GM19099 (cell line): Measurements from ENCODE around the gene HEMGN.

Experiments used
- POLR2A ChIP-seq: IDR thresholded peaks from 3 replicates; pipeline ENCODE4 v1.6.1; 2011; ENCODE audit warnings: low read depth; ENCODE audit not compliant: insufficient read length; ENCODE audit errors: extremely low read depth

HEMGN gene

DNA sequence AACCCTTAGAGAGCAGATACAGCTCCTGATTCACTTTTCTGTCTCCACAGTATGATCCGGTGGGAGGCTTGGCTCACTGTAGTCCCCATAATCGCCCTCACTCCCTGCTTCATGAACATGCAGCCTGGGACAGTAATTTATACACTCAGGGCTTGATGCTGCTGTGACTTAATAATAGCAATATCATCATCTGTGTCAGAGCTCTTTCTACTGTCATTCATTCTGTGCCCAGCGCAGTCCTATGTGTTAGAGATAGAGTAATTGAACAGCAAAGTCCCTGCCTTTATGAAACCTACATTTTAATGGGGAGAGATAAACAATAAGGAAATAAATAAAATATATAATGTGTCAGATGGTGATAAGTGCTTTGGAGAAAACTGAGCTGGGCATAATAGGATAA lies 2.8 kb upstream of the HEMGN start:
- TF ChIP-seq POLR2A: no peak

DNA sequence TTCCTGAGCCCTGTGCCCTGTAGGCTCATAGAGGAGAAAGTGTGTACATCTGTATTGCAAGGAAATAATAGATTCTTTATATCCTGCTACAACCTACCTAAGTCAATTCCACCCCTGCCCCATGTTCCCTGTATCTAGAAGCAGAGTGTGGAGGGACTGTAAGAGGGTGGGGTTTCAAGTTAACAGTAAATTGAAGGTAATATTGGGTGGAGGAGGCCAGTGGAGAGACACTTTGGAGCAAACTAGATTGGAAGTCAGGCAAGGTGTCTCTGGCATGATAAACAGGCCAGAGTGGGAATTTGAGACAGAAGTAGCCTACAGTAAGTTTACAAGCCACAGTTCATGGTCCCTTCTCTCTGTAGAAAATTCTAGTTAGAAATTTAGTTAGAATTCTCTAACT lies 2.3 kb upstream of the HEMGN start:
- TF ChIP-seq POLR2A: no peak

DNA sequence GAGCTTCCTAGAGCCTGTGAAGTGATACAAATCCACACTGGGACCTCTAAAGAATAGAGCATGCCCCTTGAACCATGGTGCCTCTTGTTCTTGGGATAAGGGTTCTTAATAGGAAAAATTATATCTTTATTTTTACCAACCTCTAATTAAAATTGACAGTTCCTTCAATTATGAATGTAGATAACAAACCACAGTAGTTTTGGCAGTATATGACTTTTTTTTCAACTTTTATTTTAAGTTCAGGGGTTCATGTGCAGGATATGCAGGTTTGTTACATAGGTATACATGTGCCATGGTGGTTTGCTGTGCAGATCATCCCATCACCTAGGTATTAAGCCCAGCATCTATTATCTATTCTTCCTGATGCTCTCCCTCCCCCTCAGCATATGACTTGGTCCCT lies 974 bp downstream of the HEMGN start:
- no peak for TF ChIP-seq POLR2A

DNA sequence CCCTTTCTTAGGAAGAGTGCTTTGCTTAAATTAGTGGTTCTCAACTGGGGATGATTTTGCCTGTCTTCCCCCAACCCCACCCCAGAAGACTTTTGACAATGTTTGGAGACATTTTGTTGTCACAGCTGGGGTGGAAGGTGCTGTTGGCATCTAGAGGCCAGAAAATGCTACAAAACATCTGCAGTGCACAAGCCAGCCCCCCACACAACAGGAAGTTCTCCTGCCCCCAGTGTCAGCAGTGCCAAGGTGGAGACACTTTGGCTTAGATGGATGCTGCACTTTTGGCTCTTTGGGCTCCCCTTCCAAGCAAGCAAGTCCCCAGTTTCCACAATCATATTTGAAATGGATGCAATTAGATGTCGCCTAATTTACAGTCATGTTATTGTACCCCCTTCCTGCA lies 2.7 kb downstream of the HEMGN start:
- no peak for TF ChIP-seq POLR2A

DNA sequence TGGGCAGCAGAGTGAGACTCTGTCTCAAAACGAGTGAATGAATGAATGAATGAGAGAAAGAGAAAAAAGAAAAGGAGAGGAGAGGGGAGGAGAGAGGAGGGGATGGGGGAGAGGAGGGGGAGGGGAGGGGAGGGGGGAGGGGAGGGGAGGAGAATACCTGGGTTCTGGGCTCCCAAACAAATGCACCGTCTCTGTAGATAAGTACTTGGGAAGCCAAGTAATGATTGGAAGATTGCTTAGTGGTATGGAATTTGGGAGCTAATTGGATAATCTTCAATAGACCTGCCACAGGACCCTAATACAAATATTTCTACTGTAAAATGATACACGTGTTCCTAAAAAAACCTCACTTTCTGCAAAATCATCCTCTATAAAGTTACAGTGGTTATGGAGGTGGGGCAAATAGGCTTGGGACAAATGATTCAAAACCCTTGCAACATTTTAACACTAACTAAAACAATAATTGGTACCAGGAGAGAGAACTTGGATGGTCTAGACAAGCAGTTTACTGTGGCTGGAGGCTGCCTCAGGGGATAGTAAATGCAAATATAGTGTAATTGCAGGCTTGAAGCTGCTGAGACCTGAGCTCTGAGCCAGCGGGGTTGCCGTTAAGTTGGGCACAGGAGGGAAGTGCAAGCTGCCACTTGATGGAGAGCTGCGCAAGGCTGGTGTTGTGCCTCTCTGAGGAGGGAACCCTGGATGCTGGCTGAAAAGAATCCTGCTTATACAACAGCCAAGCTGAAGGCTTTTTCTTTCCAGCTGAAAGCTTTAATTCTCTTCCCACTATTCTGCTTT lies 3.5 kb downstream of the HEMGN start:
- no peak for TF ChIP-seq POLR2A

DNA sequence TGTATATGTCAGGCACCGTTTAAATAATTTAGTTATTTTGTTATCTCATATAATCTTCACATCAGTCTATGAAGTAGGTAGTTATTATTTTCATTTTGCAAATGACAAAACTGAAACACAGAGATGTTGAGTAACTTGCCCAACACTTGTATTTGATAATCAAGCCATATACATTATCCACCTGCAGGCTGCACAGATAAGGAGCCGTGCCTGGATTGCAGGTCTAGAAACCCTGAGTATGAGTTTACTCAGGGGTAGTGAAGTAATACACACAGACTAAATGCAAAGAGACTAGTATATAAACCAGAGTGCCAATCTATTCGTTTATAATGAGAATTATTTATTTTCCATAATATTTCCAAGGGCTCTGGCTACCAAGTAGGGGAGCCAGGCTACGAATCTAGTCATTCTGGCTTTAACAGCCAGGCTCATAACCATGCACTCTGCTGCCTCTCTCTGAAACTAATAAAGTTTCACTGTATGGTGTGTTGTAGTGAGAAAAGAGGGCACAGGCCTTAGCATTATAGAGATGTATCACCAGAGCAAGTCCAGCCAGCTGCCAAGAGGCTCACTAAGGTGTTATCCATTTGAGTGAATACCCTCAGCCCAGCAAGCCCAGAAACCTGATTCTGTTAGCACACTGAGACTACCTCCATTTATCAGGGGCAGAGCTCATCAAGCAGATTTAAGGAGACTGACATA lies 4.5 kb downstream of the HEMGN start:
- TF ChIP-seq POLR2A: no peak

DNA sequence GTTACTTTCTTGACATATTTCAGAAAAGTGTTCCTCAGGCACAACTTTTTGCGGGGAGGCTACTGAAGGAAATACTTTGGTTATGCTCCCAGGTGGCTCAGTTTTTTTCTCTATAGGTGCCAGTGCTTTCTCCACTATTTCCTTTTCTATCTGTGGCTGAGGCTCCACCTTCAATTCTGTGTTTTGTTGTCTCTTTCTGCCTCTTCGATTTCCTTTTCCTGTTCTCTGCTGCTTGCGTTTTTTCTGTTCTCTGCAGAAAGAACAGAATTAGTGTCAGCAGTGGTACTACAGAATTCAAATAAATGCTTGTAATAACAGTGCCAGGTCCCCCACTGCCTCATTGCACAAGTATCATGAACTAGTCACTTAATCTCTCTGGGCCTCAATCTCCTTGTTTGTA lies 7.0 kb downstream of the HEMGN start:
- no peak for TF ChIP-seq POLR2A

DNA sequence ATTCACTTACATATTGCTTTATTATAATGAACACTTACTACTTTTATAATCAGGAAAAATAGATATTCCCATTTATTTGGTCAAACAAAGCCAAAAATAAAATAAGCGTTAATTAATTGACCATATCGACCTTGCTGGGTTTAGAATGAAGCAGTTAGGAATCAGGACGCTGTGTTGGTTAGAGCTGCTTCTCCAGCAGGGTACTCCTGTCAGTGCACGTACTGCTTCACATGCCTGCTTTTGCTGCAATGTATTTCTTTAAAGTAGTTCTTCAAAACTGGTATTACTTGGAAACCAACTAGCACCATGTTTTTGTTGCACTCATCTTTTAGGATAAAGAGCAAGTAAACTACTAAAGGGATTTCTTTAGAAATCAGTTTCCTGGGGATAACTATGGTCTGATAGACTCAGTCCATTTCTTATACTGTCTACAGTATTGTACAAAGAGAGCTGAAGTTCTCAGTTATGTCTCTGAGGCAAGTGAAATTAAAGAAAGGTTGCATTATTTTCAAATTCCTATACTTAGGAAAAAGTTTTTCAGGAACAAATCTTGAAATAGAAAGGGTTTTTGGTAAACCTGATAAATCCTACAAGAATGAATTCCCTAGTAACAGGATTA lies 8.9 kb downstream of the HEMGN start:
- TF ChIP-seq POLR2A: no peak

DNA sequence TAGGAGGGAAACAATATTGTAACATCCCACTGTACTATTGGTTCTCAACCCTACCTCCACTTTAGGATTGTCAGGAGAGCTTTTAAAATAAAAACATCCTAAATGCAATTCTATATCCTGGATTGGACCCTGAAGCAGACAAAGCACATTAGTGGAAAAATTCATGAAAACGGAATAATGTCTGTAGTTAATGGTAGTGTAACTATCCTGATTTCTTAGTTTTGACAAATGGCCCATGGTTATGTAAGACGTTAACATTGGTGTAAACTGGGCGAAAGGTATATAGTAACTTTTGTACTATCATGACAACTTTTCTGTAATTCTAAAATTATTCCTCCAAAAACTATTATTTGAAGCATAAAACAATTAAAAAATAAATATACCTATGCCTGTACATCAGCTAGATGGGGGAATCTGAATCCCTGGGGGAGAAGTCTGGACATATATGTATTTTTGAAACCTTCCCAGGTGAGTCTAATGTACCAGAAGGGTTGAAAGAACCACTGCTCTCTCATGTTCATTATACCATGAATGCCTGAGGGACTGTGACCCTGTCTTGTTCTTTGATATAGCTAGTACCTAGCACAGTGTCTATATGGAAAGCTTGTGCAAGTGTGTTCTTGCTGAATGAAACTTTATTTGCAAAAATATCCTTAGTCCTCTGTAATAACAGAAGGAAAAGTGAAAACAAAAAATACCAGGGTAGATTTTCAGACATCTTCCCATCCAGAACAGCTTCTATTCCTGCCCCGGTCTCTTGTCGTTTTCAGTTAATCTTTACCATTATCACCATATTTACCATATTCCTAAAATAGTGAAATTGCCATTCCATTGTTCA lies 12.3 kb downstream of the HEMGN start:
- no peak for TF ChIP-seq POLR2A

DNA sequence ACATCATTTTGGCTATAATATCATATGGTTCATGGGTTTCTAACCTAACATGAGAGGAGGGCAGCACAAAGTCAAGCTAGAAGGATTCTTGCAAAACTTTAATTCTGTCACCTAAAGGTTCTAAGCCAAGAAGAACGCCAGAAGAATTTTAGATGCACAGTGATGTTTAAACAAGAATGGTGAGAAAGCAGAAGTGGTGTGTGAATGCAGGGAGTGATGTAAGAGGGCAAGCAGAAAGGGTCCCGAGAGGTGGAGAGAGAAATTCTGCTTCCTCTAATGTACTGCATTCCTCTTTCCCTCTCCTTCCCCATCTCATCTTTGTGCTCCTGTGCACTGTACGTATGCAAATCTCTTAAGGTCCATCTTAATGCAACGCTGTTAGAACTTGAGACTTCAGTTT lies 13.6 kb downstream of the HEMGN start:
- no peak for TF ChIP-seq POLR2A

DNA sequence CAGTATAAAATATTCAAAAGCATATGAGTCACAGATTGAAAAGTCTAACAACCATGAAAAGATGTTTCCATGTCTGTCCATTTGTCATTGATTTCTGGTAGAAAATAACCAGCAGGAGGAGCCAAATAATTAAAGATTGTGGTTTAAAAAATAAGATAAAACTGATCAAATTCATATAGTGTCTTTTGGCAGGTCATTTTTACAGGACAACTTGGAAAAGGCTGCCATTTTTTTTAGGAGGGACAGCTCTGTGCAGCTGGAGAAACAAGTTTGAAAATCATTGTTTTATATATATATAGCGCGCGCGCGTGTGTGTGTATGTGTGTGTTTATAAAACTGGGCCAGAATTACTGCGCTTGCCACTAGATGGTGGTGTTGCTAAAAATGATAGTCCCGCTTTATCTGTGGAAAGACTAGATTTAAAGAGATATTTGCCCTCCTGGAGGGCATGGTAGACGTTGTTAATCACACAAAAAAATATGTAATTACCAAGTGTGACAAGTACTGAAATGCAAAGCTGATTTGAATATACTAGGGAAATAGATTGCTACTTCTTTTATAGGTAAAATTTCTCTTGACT lies 14.4 kb downstream of the HEMGN start:
- no peak for TF ChIP-seq POLR2A

DNA sequence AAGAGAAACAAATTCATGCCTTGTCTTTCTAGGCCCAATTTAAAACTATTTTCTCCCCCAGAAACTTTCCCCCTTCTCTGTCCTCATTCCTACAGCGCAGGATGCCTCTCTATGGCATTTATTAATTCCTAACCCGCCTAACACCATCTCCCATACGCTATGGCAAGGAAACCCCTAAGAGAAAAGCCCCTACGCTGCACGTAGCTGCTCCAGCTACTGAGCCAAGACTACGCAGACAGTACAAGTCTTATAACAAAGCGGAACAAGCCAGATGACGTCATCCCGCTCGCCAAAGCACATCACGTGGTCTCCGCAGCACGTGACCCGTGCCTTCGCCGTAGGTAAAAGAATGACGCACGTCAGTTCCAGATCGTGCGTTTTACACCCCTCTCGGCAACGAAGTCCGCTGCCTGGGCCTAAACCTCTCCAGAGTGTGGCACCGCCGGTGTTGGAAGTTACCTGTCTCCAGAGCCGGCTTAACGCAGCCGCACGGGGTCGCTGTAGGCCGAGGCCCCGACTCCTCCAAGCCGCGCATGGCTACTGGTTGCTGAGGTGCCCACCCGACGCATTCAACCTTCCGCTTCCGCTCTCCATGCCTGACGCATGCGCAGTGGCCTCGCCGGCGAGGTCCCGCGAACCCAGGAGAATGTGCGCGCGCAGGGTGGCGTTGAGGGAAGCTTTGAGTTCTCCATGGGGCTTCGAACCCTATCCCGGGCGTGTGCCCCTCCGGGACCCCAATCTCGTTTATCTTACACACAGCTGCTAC lies 15.8 kb downstream of the HEMGN start, which contains the start of gene TRMO:
Gene TRMO (minus strand): TSS at position 542 of the 766 bp plus-strand sequence. CDS start 7 bp downstream, at position 535.
- TF ChIP-seq POLR2A: peak; percentile 95

DNA sequence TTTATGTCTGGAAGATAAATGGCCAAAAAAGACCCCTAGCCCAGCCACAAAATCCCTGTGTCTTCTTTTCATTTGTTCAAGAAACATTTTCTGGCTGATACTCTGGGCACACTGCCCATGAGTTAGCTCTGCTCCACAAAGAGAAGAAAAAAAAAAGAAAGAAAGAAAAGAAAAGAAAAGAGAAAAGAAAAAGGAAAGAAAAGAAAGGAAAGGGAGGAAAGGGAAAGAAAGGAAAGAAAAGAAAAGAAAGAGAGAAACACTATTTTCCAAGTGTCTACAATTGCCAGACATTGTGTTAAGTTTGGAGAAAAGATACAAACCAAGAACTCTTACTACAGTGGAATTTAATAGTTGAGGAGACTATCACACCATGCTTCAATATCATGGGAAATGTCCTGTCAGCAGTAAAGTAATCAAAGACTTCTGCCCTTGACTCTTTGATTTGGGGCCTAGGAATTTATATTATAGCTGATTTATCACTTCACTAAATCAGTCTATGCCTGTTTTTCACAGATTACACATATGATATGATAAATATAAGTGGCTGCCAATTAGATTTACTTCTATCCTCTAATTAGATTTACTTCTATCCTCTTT lies 18.7 kb downstream of the HEMGN start:
- TF ChIP-seq POLR2A: no peak
